ENCODE results near the gene DOCK3.
"Not testable (repeated sequence)": the region's sequence is repeated elsewhere in the genome, so short reads cannot be mapped to it uniquely, and the experiment has no call there.

Gene DOCK3

DNA sequence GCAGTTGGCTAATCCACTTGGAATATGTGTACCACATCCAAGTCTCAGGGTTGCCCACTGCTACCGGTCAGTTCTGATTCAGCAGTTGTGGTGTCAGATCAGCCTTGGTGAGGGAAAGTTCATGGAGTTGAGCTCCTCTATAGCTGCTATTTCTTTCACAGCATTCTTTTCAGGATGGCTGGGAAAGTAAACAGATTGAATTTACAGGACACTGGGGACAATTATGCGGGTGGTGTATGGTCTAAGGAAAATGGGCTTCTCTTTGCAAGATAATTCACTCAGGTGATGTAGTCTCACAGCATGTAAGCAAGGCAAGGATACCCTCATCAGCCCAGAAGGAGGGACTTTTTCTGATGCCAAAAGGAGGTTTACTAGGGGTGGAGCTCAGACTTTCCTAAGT lies 249.9 kb downstream of the DOCK3 start:
- peaks cover 5% of the 10 kb centered on the region; the same call in 1 of the 2 replicates for H3K4me1 ChIP-seq (ENCODE audit: control insufficient read depth, insufficient read depth, low read length)
- H3K9me3 ChIP-seq (ENCODE audit: control insufficient read depth, insufficient read depth, low read length) = peaks cover 1% of the 10 kb centered on the region
- no peaks in the 10 kb centered on the region for H3K36me3 ChIP-seq (ENCODE audit: control insufficient read depth, insufficient read depth, low read length)
- no CpG with 5 or more reads among the region's 2 CpGs for WGBS (ENCODE audit: insufficient coverage, insufficient read length)
- H3K4me3 ChIP-seq (ENCODE audit: low read length) = no peak overlapping the region
- H3K27me3 ChIP-seq (ENCODE audit: control insufficient read depth, insufficient read depth, low read length) = no peaks in the 10 kb centered on the region
- DNase-seq (ENCODE audit: low read depth, low spot score) = no peak
- H3K27ac ChIP-seq (ENCODE audit: low read length) = no peak overlapping the region

DNA sequence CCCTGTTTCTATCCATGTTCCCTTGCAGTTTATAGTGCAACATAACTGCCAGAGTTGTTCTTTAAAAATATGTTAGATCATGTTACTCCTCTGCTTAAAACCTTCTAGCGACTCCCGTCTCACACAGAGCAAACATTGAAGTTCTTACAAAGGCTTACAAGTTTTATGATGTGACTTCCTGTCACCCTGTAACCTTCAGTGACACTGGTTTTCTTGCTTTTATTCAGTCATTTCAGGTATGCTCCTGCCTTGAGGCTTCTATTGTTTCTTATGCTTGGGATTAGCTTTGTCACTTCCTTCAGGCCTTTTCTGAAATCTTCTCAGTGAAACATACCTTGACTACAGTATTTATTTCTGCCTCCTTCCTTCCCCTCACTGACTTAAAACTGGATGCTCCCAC lies 252.1 kb downstream of the DOCK3 start:
- DNase-seq (ENCODE audit: low read depth, low spot score) = no peak
- Histone ChIP-seq H3K36me3 (ENCODE audit: control insufficient read depth, insufficient read depth, low read length) (no peaks in the 10 kb centered on the region), H3K4me1 (ENCODE audit: control insufficient read depth, insufficient read depth, low read length) (peaks cover 5% of the 10 kb centered on the region; the same call in 1 of the 2 replicates), H3K27me3 (ENCODE audit: control insufficient read depth, insufficient read depth, low read length) (no peaks in the 10 kb centered on the region), H3K9me3 (ENCODE audit: control insufficient read depth, insufficient read depth, low read length) (peaks cover 1% of the 10 kb centered on the region; the same call in 1 of the 2 replicates), H3K4me3 (ENCODE audit: low read length) (no peak overlapping the region), H3K27ac (ENCODE audit: low read length) (peak overlapping the region; percentile 83)
- no CpG with 5 or more reads among the region's 2 CpGs for WGBS (ENCODE audit: insufficient coverage, insufficient read length)

DNA sequence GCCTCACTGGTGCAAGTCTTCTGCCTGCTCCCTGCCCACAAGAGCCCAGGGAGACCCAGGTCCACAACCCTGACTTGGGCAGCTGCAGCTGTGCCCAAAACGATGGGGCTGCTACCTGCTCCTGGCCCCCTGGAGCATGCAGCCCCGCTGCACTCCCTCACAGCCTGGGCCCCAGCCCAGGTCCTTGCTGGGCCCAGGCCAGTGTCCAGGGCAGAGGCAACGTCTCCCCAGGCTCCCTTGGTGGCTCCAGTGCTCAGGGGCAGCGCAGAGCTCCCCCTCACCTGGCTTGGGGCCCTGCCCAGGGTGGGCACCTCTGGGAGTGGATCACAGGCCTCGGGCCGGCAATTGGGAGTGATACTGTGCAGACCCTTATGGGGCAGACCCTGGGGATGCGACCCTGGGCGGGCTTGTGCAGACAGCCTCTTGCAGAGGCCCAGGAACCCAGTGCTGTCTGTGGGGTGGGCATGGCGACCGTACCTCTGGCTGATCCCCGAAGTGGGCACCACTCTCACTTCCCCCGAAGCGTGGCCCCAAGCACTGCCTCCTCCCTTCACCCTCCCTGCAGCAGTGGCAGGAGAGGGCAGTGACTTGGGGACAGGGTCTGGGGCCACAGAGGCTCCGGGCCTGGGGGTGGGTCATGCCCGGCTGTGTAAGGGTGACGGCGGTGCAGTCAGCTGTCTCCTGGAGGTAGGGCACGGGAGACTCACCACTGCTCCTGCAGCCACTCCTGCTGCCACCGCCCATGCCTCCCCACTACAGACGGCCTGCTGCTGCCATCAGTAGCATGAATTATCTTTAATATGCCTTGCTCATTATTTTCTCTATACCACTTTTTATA lies 255.9 kb downstream of the DOCK3 start:
- Histone ChIP-seq H3K4me1 (ENCODE audit: control insufficient read depth, insufficient read depth, low read length) (peaks cover 2% of the 10 kb centered on the region; the same call in 1 of the 2 replicates), H3K4me3 (ENCODE audit: low read length) (no peak overlapping the region), H3K9me3 (ENCODE audit: control insufficient read depth, insufficient read depth, low read length) (peaks cover 2% of the 10 kb centered on the region; the same call in 1 of the 2 replicates), H3K36me3 (ENCODE audit: control insufficient read depth, insufficient read depth, low read length) (no peaks in the 10 kb centered on the region), H3K27me3 (ENCODE audit: control insufficient read depth, insufficient read depth, low read length) (no peaks in the 10 kb centered on the region), H3K27ac (ENCODE audit: low read length) (no peak overlapping the region)
- WGBS (ENCODE audit: insufficient coverage, insufficient read length) = no CpG with 5 or more reads among the region's 20 CpGs
- DNase-seq (ENCODE audit: low read depth, low spot score) = no peak

DNA sequence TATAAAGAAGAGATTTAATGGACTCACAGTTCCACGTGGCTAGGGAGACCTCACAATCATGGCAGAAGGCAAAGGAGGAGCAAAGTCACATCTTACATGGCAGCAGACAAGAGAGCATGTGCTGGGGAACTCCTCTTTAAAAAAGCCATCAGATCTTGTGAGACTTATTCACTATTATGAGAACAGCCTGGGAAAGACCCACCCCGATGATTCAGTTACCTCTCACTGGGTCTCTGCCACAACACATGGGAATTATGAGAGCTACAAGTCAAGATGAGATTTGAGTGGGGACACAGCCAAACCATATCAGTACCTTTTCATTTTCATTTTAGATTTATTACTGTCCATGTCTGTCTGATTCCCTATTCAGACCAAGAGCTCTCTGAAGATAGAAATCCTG lies 258.2 kb downstream of the DOCK3 start:
- not testable (repeated sequence) for DNase-seq (ENCODE audit: low read depth, low spot score); H3K36me3 ChIP-seq (ENCODE audit: control insufficient read depth, insufficient read depth, low read length); H3K27ac ChIP-seq (ENCODE audit: low read length); H3K4me3 ChIP-seq (ENCODE audit: low read length); H3K27me3 ChIP-seq (ENCODE audit: control insufficient read depth, insufficient read depth, low read length); H3K9me3 ChIP-seq (ENCODE audit: control insufficient read depth, insufficient read depth, low read length); H3K4me1 ChIP-seq (ENCODE audit: control insufficient read depth, insufficient read depth, low read length)
- no CpG with 5 or more reads among the region's 2 CpGs for WGBS (ENCODE audit: insufficient coverage, insufficient read length)

DNA sequence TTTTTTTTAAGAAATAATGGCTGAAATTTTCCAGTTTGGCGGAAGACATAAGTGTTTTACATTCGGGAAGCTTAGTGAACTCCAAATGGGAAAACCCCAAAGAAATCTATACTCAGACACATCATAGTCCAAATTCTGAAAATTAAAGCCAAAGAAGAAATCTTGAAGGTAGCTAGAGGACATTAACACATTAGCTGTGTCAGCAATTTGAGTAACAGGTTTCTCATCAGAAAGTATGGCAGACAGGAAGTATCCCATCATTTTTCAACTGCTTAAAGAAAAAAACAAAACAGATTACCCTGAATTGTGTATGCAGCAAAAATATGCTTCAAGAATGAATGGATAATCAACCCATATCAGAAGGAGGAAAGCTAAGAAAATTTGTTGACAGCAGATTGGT lies 261.7 kb downstream of the DOCK3 start:
- H3K9me3 ChIP-seq (ENCODE audit: control insufficient read depth, insufficient read depth, low read length) = peaks cover 2% of the 10 kb centered on the region; the same call in 1 of the 2 replicates
- no peaks in the 10 kb centered on the region for H3K4me1 ChIP-seq (ENCODE audit: control insufficient read depth, insufficient read depth, low read length)
- no CpG with 5 or more reads among the region's 2 CpGs for WGBS (ENCODE audit: insufficient coverage, insufficient read length)
- H3K36me3 ChIP-seq (ENCODE audit: control insufficient read depth, insufficient read depth, low read length) = no peaks in the 10 kb centered on the region
- DNase-seq (ENCODE audit: low read depth, low spot score) = no peak
- no peaks in the 10 kb centered on the region for H3K27me3 ChIP-seq (ENCODE audit: control insufficient read depth, insufficient read depth, low read length)
- no peak overlapping the region for H3K27ac ChIP-seq (ENCODE audit: low read length)
- H3K4me3 ChIP-seq (ENCODE audit: low read length) = no peak overlapping the region

DNA sequence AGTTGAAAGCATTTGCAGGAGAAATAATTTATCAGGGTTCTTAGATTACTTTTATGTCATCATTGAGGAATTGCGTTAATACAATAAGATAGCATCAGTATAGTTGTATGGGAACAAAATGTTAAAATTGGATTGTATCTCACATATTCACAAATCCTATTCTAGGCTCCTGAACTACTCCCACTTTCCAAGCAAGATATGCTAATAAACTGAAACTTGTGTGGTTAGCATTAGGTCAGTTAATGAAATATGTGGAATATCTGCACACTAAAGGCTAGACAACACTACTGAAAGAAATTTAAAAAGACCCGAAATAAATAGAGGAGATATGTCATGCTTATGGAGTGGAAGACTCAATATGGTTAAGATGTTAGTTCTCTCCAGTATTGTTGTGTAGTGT lies 272.7 kb downstream of the DOCK3 start:
- no peaks in the 10 kb centered on the region for H3K4me1 ChIP-seq (ENCODE audit: control insufficient read depth, insufficient read depth, low read length)
- H3K9me3 ChIP-seq (ENCODE audit: control insufficient read depth, insufficient read depth, low read length) = no peaks in the 10 kb centered on the region
- H3K4me3 ChIP-seq (ENCODE audit: low read length) = no peak overlapping the region
- no CpG with 5 or more reads among the region's 2 CpGs for WGBS (ENCODE audit: insufficient coverage, insufficient read length)
- no peak overlapping the region for H3K27ac ChIP-seq (ENCODE audit: low read length)
- no peaks in the 10 kb centered on the region for H3K27me3 ChIP-seq (ENCODE audit: control insufficient read depth, insufficient read depth, low read length)
- no peak for DNase-seq (ENCODE audit: low read depth, low spot score)
- H3K36me3 ChIP-seq (ENCODE audit: control insufficient read depth, insufficient read depth, low read length) = no peaks in the 10 kb centered on the region

DNA sequence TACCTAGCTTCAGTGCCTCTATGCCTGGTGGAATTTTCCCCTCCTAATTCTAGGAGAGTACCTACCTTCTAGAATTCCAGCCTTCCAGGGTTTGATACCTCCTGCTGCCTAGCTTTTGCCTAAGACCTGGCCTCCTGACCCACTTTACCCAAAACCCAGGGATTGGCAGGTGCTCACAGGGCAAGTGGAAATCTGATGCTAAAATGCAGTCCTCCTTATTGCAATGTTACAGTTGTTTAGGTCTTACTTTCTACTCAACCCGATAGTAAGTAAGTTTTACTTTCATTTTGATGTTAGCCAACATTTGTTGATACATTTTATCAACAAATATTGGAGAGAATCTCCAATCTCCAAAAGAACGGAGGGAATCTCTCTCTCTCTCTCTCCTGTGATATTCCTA lies 275.9 kb downstream of the DOCK3 start:
- H3K9me3 ChIP-seq (ENCODE audit: control insufficient read depth, insufficient read depth, low read length) = no peaks in the 10 kb centered on the region
- H3K27me3 ChIP-seq (ENCODE audit: control insufficient read depth, insufficient read depth, low read length) = no peaks in the 10 kb centered on the region
- WGBS (ENCODE audit: insufficient coverage, insufficient read length) = no CpG with 5 or more reads among the region's 2 CpGs
- H3K27ac ChIP-seq (ENCODE audit: low read length) = no peak overlapping the region
- DNase-seq (ENCODE audit: low read depth, low spot score) = no peak
- H3K36me3 ChIP-seq (ENCODE audit: control insufficient read depth, insufficient read depth, low read length) = no peaks in the 10 kb centered on the region
- H3K4me3 ChIP-seq (ENCODE audit: low read length) = no peak overlapping the region
- no peaks in the 10 kb centered on the region for H3K4me1 ChIP-seq (ENCODE audit: control insufficient read depth, insufficient read depth, low read length)

DNA sequence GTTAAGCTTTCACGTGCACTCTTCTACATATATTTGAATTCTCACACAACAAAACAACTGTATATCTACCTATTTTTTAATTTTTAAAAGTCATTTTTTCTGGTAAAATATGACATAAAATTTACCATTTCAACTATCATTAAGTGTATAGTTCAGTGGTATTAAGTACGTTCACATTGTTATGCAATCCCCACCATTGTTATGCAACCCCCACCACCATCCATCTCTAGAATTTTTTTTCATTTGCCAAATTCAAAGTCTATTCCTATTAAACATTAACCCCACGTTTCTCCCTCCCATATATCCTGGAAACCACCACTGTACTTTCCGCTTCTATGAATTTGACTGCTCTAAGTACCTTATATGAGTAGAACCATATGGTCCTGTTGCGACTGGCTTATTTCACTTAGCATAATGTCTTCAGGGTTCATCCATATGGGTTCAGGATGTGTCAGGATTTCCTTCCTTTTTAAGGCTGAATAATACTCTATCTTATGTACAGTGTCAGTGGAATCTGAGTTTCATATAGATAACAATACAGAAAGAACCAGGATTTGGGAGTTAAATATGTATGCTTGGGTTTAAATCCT lies 279.2 kb downstream of the DOCK3 start:
- H3K36me3 ChIP-seq (ENCODE audit: control insufficient read depth, insufficient read depth, low read length) = no peaks in the 10 kb centered on the region
- no peak overlapping the region for H3K27ac ChIP-seq (ENCODE audit: low read length)
- DNase-seq (ENCODE audit: low read depth, low spot score) = no peak
- 100% methylated on average over 1 of the region's 5 CpGs for WGBS (ENCODE audit: insufficient coverage, insufficient read length)
- no peak overlapping the region for H3K4me3 ChIP-seq (ENCODE audit: low read length)
- H3K4me1 ChIP-seq (ENCODE audit: control insufficient read depth, insufficient read depth, low read length) = no peaks in the 10 kb centered on the region
- H3K27me3 ChIP-seq (ENCODE audit: control insufficient read depth, insufficient read depth, low read length) = no peaks in the 10 kb centered on the region
- H3K9me3 ChIP-seq (ENCODE audit: control insufficient read depth, insufficient read depth, low read length) = no peaks in the 10 kb centered on the region

DNA sequence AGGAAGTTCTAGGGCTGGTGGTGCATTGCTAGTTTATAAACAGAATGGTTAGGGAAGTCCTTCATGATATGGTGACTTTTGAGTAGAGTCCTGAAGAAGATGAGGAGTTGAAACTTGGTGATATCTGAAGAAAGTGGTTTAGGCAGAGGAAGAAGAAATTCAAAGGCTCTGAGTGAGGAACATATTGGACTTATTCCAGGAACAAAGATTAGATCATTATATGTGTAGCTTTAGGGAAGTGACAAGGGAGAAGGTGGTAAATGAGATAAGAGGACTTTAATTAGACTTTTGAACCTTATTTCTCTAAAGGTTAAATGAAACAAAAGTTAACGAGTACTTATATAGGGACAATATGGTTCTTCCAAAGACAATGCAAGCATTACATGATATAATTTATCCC lies 286.7 kb downstream of the DOCK3 start:
- no peak overlapping the region for H3K27ac ChIP-seq (ENCODE audit: low read length)
- no CpG with 5 or more reads among the region's 1 CpG for WGBS (ENCODE audit: insufficient coverage, insufficient read length)
- H3K9me3 ChIP-seq (ENCODE audit: control insufficient read depth, insufficient read depth, low read length) = no peaks in the 10 kb centered on the region

DNA sequence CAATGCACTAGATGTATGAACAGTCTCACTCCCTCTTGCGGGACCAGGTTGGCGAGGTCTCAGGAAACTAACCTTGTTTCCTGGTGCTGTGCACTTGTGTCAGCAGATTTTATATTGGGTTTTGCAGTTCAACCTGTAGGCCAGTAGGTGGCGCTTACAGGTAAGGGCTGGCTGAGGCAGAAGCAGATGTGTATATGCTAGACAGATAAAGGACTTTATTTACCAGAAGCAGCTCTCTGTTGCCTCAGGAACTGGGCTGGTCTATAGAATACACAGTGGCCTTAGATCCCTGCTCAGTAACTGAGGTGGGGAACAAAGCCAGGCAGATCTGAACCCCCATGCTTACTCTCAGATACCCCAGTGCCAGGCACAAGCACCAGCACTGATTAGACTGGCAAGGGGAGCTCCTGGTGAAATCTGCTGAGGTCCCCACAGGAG lies 296.8 kb downstream of the DOCK3 start:
- no peaks in the 10 kb centered on the region for H3K27me3 ChIP-seq (ENCODE audit: control insufficient read depth, insufficient read depth, low read length)
- DNase-seq (ENCODE audit: low read depth, low spot score) = peak; percentile 29
- no peak overlapping the region for H3K4me3 ChIP-seq (ENCODE audit: low read length)
- H3K9me3 ChIP-seq (ENCODE audit: control insufficient read depth, insufficient read depth, low read length) = no peaks in the 10 kb centered on the region
- no peak overlapping the region for H3K27ac ChIP-seq (ENCODE audit: low read length)
- H3K4me1 ChIP-seq (ENCODE audit: control insufficient read depth, insufficient read depth, low read length) = no peaks in the 10 kb centered on the region
- no peaks in the 10 kb centered on the region for H3K36me3 ChIP-seq (ENCODE audit: control insufficient read depth, insufficient read depth, low read length)
- WGBS (ENCODE audit: insufficient coverage, insufficient read length) = no CpG with 5 or more reads among the region's 3 CpGs

More for the DNA sequence above, 286.7 kb downstream of the DOCK3 start:
- H3K27me3 ChIP-seq (ENCODE audit: control insufficient read depth, insufficient read depth, low read length) = no peaks in the 10 kb centered on the region
- no peak for DNase-seq (ENCODE audit: low read depth, low spot score)
- H3K36me3 ChIP-seq (ENCODE audit: control insufficient read depth, insufficient read depth, low read length) = no peaks in the 10 kb centered on the region
- no peaks in the 10 kb centered on the region for H3K4me1 ChIP-seq (ENCODE audit: control insufficient read depth, insufficient read depth, low read length)
- H3K4me3 ChIP-seq (ENCODE audit: low read length) = no peak overlapping the region

Measured in iPS DF 6.9 (cell line).